C4-2B (cell line): ENCODE data around the gene DNAH17.

Experiments
- ZFX ChIP-seq: fragments of 450-650 bp; IDR thresholded peaks from 2 replicates; pipeline ENCODE4 v1.6.1; 2017
- TF ChIP-seq, protein P1 (sequence below): fragments of 450-650 bp; conservative IDR thresholded peaks from 2 replicates; pipeline ENCODE4 v1.5.1; 2017; ENCODE audit warnings: mild to moderate bottlenecking

DNA sequence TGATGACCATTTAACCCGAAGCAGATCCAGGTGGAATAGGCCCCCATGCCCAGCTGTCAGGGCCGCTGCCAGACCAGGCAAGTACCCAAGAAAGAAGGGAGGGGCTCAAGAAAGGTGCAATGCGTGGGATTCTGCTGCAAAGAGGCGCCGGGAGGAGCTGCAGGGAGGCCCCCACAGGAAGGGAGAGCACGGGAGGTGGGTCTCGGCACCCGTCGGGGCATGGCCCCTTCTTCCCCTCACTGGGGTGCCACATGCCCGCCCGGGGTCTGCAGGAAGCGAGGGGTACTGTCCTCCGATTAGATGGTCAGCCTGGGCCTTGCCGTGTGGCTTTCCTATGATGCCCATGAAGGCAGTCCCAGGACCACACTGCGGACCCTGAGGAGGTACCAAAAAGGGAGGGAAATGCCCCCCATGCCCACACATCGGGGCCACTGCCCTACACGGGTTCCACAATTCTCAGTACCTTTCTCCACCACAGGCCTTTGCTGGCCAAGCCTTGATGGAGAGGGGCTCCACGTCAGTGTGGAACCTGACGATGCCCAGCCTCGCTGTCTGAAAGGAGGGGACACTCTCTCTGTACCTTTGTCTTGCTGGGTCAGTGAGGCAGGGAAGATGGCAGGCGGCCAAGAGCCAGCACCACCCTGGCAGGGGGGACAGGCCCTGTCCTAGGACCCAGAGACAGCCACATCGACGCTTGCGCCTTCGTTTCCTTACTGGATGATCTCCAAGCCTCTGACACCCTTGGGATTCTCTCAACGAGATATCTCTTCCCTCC is 45.5 kb upstream of the DNAH17 start:
- TF ChIP-seq, protein P1, sequence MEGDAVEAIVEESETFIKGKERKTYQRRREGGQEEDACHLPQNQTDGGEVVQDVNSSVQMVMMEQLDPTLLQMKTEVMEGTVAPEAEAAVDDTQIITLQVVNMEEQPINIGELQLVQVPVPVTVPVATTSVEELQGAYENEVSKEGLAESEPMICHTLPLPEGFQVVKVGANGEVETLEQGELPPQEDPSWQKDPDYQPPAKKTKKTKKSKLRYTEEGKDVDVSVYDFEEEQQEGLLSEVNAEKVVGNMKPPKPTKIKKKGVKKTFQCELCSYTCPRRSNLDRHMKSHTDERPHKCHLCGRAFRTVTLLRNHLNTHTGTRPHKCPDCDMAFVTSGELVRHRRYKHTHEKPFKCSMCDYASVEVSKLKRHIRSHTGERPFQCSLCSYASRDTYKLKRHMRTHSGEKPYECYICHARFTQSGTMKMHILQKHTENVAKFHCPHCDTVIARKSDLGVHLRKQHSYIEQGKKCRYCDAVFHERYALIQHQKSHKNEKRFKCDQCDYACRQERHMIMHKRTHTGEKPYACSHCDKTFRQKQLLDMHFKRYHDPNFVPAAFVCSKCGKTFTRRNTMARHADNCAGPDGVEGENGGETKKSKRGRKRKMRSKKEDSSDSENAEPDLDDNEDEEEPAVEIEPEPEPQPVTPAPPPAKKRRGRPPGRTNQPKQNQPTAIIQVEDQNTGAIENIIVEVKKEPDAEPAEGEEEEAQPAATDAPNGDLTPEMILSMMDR, result no peak
- TF ChIP-seq ZFX, result no peak
